OCI-LY3 (cell line): ENCODE measurements around the gene PDGFC.

Source experiments
- EZH2phosphoT487 ChIP-seq: fragments of 200-600 bp; shearing (Covaris generic); IDR thresholded peaks from 2 replicates; pipeline ENCODE4 v1.6.1; 2018; ENCODE audit warnings: antibody characterized with exemption, mixed run types, low read depth
- TF ChIP-seq, protein P1 (sequence below): fragments of 200-600, 300-600 bp; sonication (generic); IDR thresholded peaks from 2 replicates; pipeline ENCODE4 v1.5.1; 2014; ENCODE audit warnings: antibody characterized with exemption, low read length, low read depth

DNA sequence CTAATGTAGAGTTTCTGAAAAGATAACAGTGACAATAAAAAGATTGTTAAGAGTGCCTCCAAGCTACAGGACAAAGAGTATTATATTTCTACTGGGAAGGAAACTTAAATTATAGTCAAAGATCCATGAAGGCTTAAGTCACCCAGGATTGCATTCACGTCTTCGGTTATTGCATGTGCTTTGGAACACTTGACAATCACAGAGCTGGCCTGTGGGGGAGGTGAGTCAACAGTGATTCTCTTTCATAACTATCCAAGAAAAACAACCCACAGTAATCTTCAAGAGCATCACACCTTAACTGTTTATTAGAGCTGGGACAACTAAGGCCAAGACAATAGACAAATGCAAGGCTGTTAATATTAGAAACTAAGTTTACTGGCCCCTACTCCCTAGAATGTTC is 40.3 kb downstream of the PDGFC start:
- TF ChIP-seq, protein P1, sequence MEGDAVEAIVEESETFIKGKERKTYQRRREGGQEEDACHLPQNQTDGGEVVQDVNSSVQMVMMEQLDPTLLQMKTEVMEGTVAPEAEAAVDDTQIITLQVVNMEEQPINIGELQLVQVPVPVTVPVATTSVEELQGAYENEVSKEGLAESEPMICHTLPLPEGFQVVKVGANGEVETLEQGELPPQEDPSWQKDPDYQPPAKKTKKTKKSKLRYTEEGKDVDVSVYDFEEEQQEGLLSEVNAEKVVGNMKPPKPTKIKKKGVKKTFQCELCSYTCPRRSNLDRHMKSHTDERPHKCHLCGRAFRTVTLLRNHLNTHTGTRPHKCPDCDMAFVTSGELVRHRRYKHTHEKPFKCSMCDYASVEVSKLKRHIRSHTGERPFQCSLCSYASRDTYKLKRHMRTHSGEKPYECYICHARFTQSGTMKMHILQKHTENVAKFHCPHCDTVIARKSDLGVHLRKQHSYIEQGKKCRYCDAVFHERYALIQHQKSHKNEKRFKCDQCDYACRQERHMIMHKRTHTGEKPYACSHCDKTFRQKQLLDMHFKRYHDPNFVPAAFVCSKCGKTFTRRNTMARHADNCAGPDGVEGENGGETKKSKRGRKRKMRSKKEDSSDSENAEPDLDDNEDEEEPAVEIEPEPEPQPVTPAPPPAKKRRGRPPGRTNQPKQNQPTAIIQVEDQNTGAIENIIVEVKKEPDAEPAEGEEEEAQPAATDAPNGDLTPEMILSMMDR = no peak
- no peak for TF ChIP-seq EZH2phosphoT487
